Measurements from ENCODE around the gene RELCH. TPM values are rescaled to one million over a fixed set of nuclear protein-coding genes. Genes with fewer than 3 reads are reported as not detected.
"Not testable (repeated sequence)": the region's sequence is repeated elsewhere in the genome, so short reads cannot be mapped to it uniquely, and the experiment has no call there.

RELCH gene
- total and polyA plus RNA-seq, 2 of the 13 experiments (the other 11 are each of a cell fraction or from before 2014, with no cell fraction given): 5.6 to 31.7 TPM

GRCh38 chr18:62165583-62165982 is 21.5 kb upstream of the RELCH start (continued):
- TF ChIP-seq, protein P1, sequence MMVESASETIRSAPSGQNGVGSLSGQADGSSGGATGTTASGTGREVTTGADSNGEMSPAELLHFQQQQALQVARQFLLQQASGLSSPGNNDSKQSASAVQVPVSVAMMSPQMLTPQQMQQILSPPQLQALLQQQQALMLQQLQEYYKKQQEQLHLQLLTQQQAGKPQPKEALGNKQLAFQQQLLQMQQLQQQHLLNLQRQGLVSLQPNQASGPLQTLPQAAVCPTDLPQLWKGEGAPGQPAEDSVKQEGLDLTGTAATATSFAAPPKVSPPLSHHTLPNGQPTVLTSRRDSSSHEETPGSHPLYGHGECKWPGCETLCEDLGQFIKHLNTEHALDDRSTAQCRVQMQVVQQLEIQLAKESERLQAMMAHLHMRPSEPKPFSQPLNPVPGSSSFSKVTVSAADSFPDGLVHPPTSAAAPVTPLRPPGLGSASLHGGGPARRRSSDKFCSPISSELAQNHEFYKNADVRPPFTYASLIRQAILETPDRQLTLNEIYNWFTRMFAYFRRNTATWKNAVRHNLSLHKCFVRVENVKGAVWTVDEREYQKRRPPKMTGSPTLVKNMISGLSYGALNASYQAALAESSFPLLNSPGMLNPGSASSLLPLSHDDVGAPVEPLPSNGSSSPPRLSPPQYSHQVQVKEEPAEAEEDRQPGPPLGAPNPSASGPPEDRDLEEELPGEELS (CRISPR knock-in tag; IDR thresholded peaks at IDR 0.05): no peak
- TF ChIP-seq TEF (CRISPR knock-in tag; IDR thresholded peaks at IDR 0.05) (no peak), ZNF850 (CRISPR knock-in tag; conservative IDR thresholded peaks at IDR 0.05) (no peak), MED13 (CRISPR knock-in tag; IDR thresholded peaks at IDR 0.05) (no peak), ELF4 (CRISPR knock-in tag; IDR thresholded peaks at IDR 0.05; ENCODE audit: borderline replicate concordance) (no peak), TBX3 (IDR thresholded peaks at IDR 0.05; ENCODE audit: borderline replicate concordance) (no peak), ZNF703 (CRISPR knock-in tag; IDR thresholded peaks at IDR 0.05; ENCODE audit: borderline replicate concordance) (no peak), TEAD2 (CRISPR knock-in tag; IDR thresholded peaks at IDR 0.05) (no peak)
- TF ChIP-seq, protein P2, sequence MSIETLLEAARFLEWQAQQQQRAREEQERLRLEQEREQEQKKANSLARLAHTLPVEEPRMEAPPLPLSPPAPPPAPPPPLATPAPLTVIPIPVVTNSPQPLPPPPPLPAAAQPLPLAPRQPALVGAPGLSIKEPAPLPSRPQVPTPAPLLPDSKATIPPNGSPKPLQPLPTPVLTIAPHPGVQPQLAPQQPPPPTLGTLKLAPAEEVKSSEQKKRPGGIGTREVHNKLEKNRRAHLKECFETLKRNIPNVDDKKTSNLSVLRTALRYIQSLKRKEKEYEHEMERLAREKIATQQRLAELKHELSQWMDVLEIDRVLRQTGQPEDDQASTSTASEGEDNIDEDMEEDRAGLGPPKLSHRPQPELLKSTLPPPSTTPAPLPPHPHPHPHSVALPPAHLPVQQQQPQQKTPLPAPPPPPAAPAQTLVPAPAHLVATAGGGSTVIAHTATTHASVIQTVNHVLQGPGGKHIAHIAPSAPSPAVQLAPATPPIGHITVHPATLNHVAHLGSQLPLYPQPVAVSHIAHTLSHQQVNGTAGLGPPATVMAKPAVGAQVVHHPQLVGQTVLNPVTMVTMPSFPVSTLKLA (IDR thresholded peaks at IDR 0.05): no peak

DNA sequence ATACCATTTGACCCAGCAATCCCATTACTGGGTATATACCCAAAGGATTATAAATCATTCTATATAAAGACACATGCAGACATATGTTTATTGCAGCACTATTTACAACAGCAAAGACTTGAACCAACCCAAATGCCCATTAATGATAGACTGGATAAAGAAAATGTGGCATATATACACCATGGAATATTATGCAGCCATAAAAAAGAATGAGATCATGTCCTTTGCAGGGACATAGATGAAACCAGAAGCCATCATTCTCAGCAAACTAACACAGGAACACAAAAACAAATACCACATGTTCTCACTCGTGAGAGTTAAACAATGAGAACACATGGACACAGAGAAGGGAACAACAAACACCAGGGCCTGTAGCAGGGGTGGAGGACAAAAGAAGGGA is 20.5 kb upstream of the RELCH start:
- ATAC-seq; H3K4me1 ChIP-seq (ENCODE audit: insufficient read depth, low read length); H3K27ac ChIP-seq (ENCODE audit: extremely low read length, insufficient read depth, low read length); H3K79me2 ChIP-seq (ENCODE audit: insufficient read depth, low read length); H3K4me2 ChIP-seq (ENCODE audit: low read depth, low read length); H2AFZ ChIP-seq (ENCODE audit: low read length); H3K36me3 ChIP-seq (replicated peaks in 1 of 2; ENCODE audit: control insufficient read depth in 1 of 2, insufficient read depth in 2 of 2, low read length in 2 of 2); CTCF ChIA-PET (ENCODE audit: low intra/inter-chr PET ratio, low total read pairs); H3K9me3 ChIP-seq (ENCODE audit: low read length); POLR2A ChIA-PET; H3K4me3 ChIP-seq (replicated peaks in 1 of 3; ENCODE audit: insufficient read depth in 1 of 3, low read depth in 2 of 3, low read length in 3 of 3); H3K9ac ChIP-seq (ENCODE audit: insufficient read depth, low read depth, low read length); FAIRE-seq; in situ Hi-C loops (cut with HindIII; ENCODE audit: extremely low pct_ligation_motif_present, low pct_unique_long_range_greater_than_20kb); BruUV-seq (replicated peaks); intact Hi-C loops (cut with micrococcal nuclease; ENCODE audit: unreplicated experiment); DNase-seq (ENCODE audit: low spot score); H4K20me1 ChIP-seq (ENCODE audit: insufficient read depth, low read length); H3K27me3 ChIP-seq (ENCODE audit: control insufficient read depth in 1 of 2, insufficient read depth in 2 of 2, low read length in 2 of 2): not testable (repeated sequence)
- WGBS (ENCODE audit: low lambda C conversion rate): 88% methylated on average over 1 of the region's 1 CpG
